Naive thymus-derived CD8-positive, alpha-beta T cell (primary cell): ENCODE results near the gene DRD4. TPM values are rescaled to one million over a fixed set of nuclear protein-coding genes. Genes with fewer than 3 reads are reported as not detected.

Experiments used
- ATAC-seq, 2 donors: fragments of 150-1000 bp; cut with Tn5 transposase in 1 of 2; sonication (Bioruptor Pico), chemical (Tn5 transposase) in 1 of 2; 1 replicate in 1 of 2; 2 replicates in 1 of 2; pipeline ENCODE4 v1.10.0; 2021; ENCODE audit warnings: mild to moderate bottlenecking in 2 of 2, moderate library complexity in 2 of 2
- POLR2A ChIA-PET: fragments of 350-600 bp; sonication (Branson Sonifier 250); formaldehyde crosslinking; loops from one replicate; lab custom pipeline; 2021; ENCODE audit warnings: antibody characterized with exemption; lab: Charles Lee
- DNase-seq, 10 donors: peaks; one replicate each; pipeline versions ENCODE4 v3.0.0 to v3.0.0-alpha.2; 2020 to 2022
- H3K27ac Mint-ChIP-seq, 10 donors: one replicate each; pipeline ENCODE4 v1.8.0; 2020 to 2022; ENCODE audit warnings: mild to moderate bottlenecking in 10 of 10, mixed read lengths in 10 of 10, moderate library complexity in 4 of 10, inconsistent platforms in 1 of 10
- H3K27me3 Mint-ChIP-seq, 5 donors: one replicate each; pipeline ENCODE4 v1.8.0; 2021 to 2022; ENCODE audit warnings: mixed read lengths in 5 of 5
- H3K36me3 Mint-ChIP-seq, 3 donors: one replicate each; pipeline ENCODE4 v1.8.0; 2020 to 2022; ENCODE audit warnings: mixed read lengths in 3 of 3, mild to moderate bottlenecking in 2 of 3, inconsistent platforms in 1 of 3
- H3K4me1 Mint-ChIP-seq, 4 donors: one replicate each; pipeline ENCODE4 v1.8.0; 2021 to 2022; ENCODE audit warnings: mixed read lengths in 4 of 4
- H3K4me3 Mint-ChIP-seq, 10 donors: one replicate each; pipeline ENCODE4 v1.8.0; 2020 to 2022; ENCODE audit warnings: mild to moderate bottlenecking in 10 of 10, mixed read lengths in 10 of 10, moderate library complexity in 6 of 10, inconsistent platforms in 1 of 10
- H3K9me3 Mint-ChIP-seq, 9 donors: one replicate each; pipeline ENCODE4 v1.8.0; 2020 to 2022; ENCODE audit warnings: mixed read lengths in 9 of 9, mild to moderate bottlenecking in 3 of 9, inconsistent platforms in 1 of 9, moderate library complexity in 1 of 9
- polyA plus RNA-seq, 3 donors: library from polyadenylated mRNA; unstranded; fragments of 300-500 nt; fragmentation: Illumina TruSeq; gene quantifications; one replicate each; pipeline ENCODE4 v1.2.3, GENCODE V29; 2021
- total RNA-seq, 8 experiments: library from RNA in 2 of 8; stranded (reverse) in 2 of 8; gene quantifications; one replicate each; pipeline ENCODE4 v1.2.3 and lab custom pipeline; 2021 to 2026

The DRD4 gene
- total and polyA plus RNA-seq, 5 experiments from 2014 or later, result 1.2 to 1.4 TPM; not detected in 3

DNA sequence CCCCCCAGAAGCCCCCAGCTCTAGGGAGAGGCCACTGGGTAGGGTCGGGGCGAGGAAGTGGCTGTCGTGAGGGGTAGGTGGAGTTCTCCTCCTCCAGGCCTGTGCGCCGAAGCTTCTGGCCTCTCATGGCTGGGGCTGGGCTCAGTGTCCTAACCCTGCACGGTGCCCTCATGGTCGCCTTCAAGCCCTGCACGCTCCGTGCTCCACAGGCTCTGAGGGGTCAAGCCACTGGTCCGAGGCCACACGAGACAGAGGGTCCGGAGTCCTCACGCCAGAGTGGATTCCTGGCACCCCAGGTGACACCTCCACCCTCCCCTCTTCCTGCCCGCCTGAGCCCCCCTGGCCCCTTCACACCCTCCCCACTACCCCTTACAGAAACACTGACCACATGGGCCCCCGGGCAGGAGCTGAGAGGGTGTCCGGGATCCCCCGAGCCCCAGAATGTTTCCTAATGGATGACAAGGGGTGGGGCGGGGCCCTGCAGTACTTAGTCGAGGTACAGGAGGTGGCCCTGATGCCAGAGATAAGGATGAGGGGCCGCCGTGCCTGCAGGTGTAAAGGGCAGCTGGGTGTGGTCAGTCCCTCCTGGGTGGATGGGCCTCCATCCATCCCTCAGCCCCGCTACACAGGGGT lies 11.3 kb upstream of the DRD4 start:
- Mint-ChIP-seq H3K4me3 (no peak overlapping the region), H3K36me3 (peaks cover 0 to 13% (median 3%) of the 10 kb centered on the region in 3 donors), H3K9me3 (no peaks in the 10 kb centered on the region), H3K4me1 (peaks cover 9 to 23% (median 20%) of the 10 kb centered on the region in 4 donors), H3K27me3 (peaks cover 9 to 35% (median 20%) of the 10 kb centered on the region in 5 donors), H3K27ac (peak overlapping the region in 1 of 10 donors; percentile 3)
- DNase-seq (no peak), ATAC-seq (no peak)
- POLR2A ChIA-PET, result interaction anchor here (1.3 kb wide), 1 partner anchor 65 kb away, joined by 3 read pairs; no protein-coding TSS in a partner anchor

- ATAC-seq (peak in 1 of 2 donors; percentile 40), DNase-seq (no peak)
- Mint-ChIP-seq H3K9me3 (no peaks in the 10 kb centered on the region), H3K27me3 (peaks cover 9 to 35% (median 20%) of the 10 kb centered on the region in 5 donors), H3K4me1 (peaks cover 9 to 23% (median 20%) of the 10 kb centered on the region in 4 donors), H3K36me3 (peaks cover 0 to 13% (median 3%) of the 10 kb centered on the region in 3 donors), H3K27ac (peak within 1 kb of the TSS in 3 of 10 donors; percentile 67 to 89 (median 85)), H3K4me3 (peak within 1 kb of the TSS in 6 of 10 donors; percentile 11 to 64 (median 59))
- POLR2A ChIA-PET, result interaction anchor here (1.3 kb wide), 1 partner anchor 64 kb away, joined by 3 read pairs; no protein-coding TSS in a partner anchor
Measured at GRCh38 chr11:626475-627307, 10.4 kb upstream of the DRD4 start, which contains the start of gene SCT. Gene SCT, minus strand, starts transcription at chr11:627181. Its CDS starts 38 bp downstream, at chr11:627143.

DNA sequence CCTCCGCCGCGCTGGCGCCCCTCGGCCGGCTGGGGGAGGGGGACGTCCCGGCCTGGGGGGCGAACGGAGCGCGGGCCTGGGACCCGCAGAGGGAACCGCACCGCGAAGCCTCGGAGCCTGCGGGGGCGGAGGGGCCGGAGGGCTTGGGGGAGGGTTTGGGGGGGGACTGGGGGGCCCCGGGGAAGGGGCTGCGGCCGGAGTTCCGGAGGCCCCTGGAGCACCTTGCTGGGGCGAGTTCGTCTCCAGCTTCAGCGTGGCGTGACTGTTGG lies 9.8 kb upstream of the DRD4 start:
- H3K27ac Mint-ChIP-seq, result no peak overlapping the region
- ATAC-seq, result no peak

GRCh38 chr11:628056-628455 lies 9.0 kb upstream of the DRD4 start:
- H3K4me3 Mint-ChIP-seq, result peak overlapping the region in 9 of 10 donors; percentile 25 to 76 (median 61)
- H3K27me3 Mint-ChIP-seq, result peaks cover 9 to 35% (median 20%) of the 10 kb centered on the region in 5 donors
- peaks cover 9 to 23% (median 20%) of the 10 kb centered on the region in 4 donors for H3K4me1 Mint-ChIP-seq
- ATAC-seq (no peak), DNase-seq (peak in 1 of 10 donors; percentile 61)
- no peaks in the 10 kb centered on the region for H3K9me3 Mint-ChIP-seq
- H3K36me3 Mint-ChIP-seq, result peaks cover 0 to 16% (median 8%) of the 10 kb centered on the region in 3 donors
- POLR2A ChIA-PET, result no interaction called here
- peak overlapping the region in 4 of 10 donors; percentile 14 to 85 (median 70) for H3K27ac Mint-ChIP-seq

More for the DNA sequence above, 9.8 kb upstream of the DRD4 start:
- Mint-ChIP-seq H3K4me3 (peak overlapping the region in 1 of 10 donors; percentile 58), H3K36me3 (peaks cover 0 to 13% (median 3%) of the 10 kb centered on the region in 3 donors), H3K27me3 (peaks cover 9 to 35% (median 20%) of the 10 kb centered on the region in 5 donors), H3K9me3 (no peaks in the 10 kb centered on the region), H3K4me1 (peaks cover 9 to 23% (median 20%) of the 10 kb centered on the region in 4 donors)
- POLR2A ChIA-PET, result no interaction called here
- DNase-seq, result peak in 1 of 10 donors; percentile 42

GRCh38 chr11:629237-629583 lies 7.9 kb upstream of the DRD4 start:
- ATAC-seq (peak; percentile 49 to 69), DNase-seq (no peak)
- Mint-ChIP-seq H3K4me3 (peak overlapping the region; percentile 8 to 75 (median 41)), H3K9me3 (no peaks in the 10 kb centered on the region), H3K36me3 (peaks cover 0 to 12% (median 6%) of the 10 kb centered on the region in 3 donors), H3K27me3 (peaks cover 9 to 33% (median 17%) of the 10 kb centered on the region in 5 donors), H3K27ac (peak overlapping the region in 3 of 10 donors; percentile 23 to 67 (median 32)), H3K4me1 (peaks cover 6 to 23% (median 20%) of the 10 kb centered on the region in 4 donors)
- POLR2A ChIA-PET, result interaction anchor here (1.0 kb wide), 1 partner anchor 194 kb away, joined by 5 read pairs; no protein-coding TSS in a partner anchor

DNA sequence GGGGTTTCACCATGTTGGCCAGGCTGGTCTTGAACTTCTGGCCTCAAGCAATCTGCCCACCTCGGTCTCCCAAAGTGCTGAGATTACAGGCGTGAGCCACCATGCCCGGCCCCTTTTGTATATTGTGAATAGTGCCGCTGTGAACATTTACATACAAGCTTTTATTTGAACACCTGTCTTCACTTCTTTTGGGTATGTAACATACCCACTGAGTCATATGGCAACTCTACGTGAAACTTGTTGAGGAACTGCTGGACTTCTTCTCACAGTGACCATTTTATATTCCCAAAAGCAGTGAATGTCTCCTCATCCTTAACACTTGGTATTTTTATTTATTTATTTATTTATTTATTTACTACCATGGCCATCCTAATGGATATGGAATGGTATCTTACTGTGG lies 6.2 kb upstream of the DRD4 start:
- POLR2A ChIA-PET, result no interaction called here
- DNase-seq (no peak), ATAC-seq (no peak)
- H3K27ac Mint-ChIP-seq, result no peak overlapping the region
- peaks cover 7 to 23% (median 20%) of the 10 kb centered on the region in 4 donors for H3K4me1 Mint-ChIP-seq
- H3K9me3 Mint-ChIP-seq, result no peaks in the 10 kb centered on the region
- no peak overlapping the region for H3K4me3 Mint-ChIP-seq
- H3K27me3 Mint-ChIP-seq, result peaks cover 9 to 35% (median 19%) of the 10 kb centered on the region in 5 donors
- peaks cover 0 to 10% (median 6%) of the 10 kb centered on the region in 3 donors for H3K36me3 Mint-ChIP-seq

DNA sequence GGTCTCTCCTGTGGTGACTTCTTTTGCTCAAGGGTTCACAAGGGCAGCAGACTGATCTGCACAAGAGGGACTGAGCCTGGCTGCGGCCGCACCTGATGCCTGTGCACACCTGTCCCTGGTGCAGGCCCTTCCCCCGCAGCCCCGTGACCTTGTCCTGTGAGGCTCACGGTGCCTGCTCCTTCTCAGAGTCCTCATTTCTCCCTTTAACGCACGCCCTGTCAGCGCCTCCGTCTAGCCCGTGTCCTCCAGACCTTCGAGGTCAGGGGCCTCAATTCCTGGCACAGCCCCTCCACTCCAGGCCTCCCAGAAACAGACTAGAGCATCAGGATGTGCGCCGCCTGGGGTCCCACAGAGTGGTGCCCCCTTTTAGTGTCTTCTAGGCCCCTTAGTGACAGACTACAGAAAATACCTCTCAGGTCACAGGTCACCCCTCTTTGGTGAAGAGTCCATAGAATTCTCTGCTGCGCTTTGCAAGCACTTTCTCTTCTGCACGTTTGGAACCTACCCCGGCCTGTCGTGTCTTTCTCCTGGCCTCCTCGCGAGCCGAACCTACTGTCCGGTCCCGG lies 1.0 kb upstream of the DRD4 start:
- POLR2A ChIA-PET, result no interaction called here
- Mint-ChIP-seq H3K27ac (peak overlapping the region in 1 of 10 donors; percentile 34), H3K4me1 (peaks cover 6 to 16% (median 14%) of the 10 kb centered on the region in 4 donors), H3K27me3 (peaks cover 0 to 40% (median 18%) of the 10 kb centered on the region in 5 donors), H3K36me3 (peaks cover 0 to 11% (median 6%) of the 10 kb centered on the region in 3 donors), H3K9me3 (no peaks in the 10 kb centered on the region), H3K4me3 (peak overlapping the region in 7 of 10 donors; percentile 9 to 56 (median 30))
- ATAC-seq (no peak), DNase-seq (no peak)

DNA sequence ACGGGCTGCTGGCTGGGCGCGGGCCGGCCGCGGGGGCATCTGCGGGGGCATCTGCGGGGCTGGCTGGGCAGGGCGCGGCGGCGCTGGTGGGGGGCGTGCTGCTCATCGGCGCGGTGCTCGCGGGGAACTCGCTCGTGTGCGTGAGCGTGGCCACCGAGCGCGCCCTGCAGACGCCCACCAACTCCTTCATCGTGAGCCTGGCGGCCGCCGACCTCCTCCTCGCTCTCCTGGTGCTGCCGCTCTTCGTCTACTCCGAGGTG lies 194 bp downstream of the DRD4 start:
- Mint-ChIP-seq H3K9me3 (no peaks in the 10 kb centered on the region), H3K4me3 (peak overlapping the region in 9 of 10 donors; percentile 32 to 79 (median 53))

GRCh38 chr11:637593-638521 lies 788 bp downstream of the DRD4 start:
- Mint-ChIP-seq H3K27me3 (peaks cover 0 to 40% (median 18%) of the 10 kb centered on the region in 5 donors), H3K4me3 (peak overlapping the region; percentile 42 to 79 (median 52)), H3K36me3 (peaks cover 0 to 10% (median 2%) of the 10 kb centered on the region in 3 donors), H3K9me3 (no peaks in the 10 kb centered on the region), H3K4me1 (peaks cover 9 to 19% (median 14%) of the 10 kb centered on the region in 4 donors), H3K27ac (peak overlapping the region in 1 of 10 donors; percentile 59)
- POLR2A ChIA-PET, result interaction anchor here (1.4 kb wide), 1 partner anchor 22 kb away, joined by 5 read pairs; the partner anchor contains the start of gene IRF7
- no peak for ATAC-seq
- DNase-seq, result no peak

More for the DNA sequence above, 194 bp downstream of the DRD4 start:
- ATAC-seq (peak; percentile 14 to 18), DNase-seq (no peak)
- peaks cover 0 to 40% (median 18%) of the 10 kb centered on the region in 5 donors for H3K27me3 Mint-ChIP-seq
- H3K36me3 Mint-ChIP-seq, result peaks cover 0 to 11% (median 6%) of the 10 kb centered on the region in 3 donors
- peak overlapping the region in 1 of 10 donors; percentile 59 for H3K27ac Mint-ChIP-seq
- POLR2A ChIA-PET, result no interaction called here
- peaks cover 6 to 16% (median 14%) of the 10 kb centered on the region in 4 donors for H3K4me1 Mint-ChIP-seq

DNA sequence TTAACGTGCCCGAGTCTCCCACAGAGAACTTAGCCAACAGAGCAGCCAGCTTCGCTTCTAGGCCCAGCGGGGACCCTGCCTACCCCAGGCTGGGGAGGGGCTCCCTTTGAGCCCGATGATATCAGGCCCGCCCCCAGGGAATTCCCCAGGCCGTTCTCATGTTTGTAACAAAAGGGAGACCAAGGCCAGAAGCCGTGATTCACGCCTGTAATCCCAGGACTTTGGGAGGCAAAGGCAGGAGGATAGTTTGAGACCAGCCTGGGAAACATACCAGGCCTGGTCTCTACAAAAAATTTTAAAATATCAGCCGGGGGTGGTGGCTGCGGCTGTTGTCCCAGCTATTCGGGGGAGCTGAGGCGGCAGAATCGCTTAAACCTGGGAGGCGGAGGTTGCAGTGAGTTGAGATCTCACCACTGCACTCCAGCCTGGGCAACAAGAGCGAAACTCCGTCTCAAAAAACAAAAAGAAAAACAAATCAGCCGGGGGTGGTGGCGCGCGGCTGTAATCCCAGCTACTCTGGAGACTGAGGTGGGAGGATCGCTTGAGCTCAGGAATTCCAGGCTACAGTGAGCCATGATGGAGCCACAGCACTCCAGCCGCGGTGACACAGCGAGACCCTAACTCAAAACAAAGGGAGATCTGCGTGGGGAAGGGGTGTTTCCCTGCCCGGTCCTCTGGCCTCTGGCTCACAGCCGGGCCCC lies 1.7 kb downstream of the DRD4 start:
- ATAC-seq (no peak), DNase-seq (no peak)
- H3K4me1 Mint-ChIP-seq, result peaks cover 9 to 19% (median 14%) of the 10 kb centered on the region in 4 donors
- no peak overlapping the region for H3K27ac Mint-ChIP-seq
- peaks cover 0 to 40% (median 18%) of the 10 kb centered on the region in 5 donors for H3K27me3 Mint-ChIP-seq
- POLR2A ChIA-PET, result interaction anchor here (0.7 to 1.4 kb wide), 2 partner anchors 23 to 308 kb away, joined by 4 to 5 read pairs; partner anchors contain the start of gene IRF7
- peaks cover 0 to 12% (median 0%) of the 10 kb centered on the region in 3 donors for H3K36me3 Mint-ChIP-seq
- H3K9me3 Mint-ChIP-seq, result no peaks in the 10 kb centered on the region
- peak overlapping the region; percentile 24 to 79 (median 44) for H3K4me3 Mint-ChIP-seq
